ENCODE data around the gene CNTF. TPM values are rescaled to one million over a fixed set of nuclear protein-coding genes. Genes with fewer than 3 reads are reported as not detected.

CNTF gene
- total RNA-seq, 1 donor from 2014 or later: 3.4 TPM

- Mint-ChIP-seq H3K4me3 (peak overlapping the region; percentile 44), H3K27ac (peak overlapping the region; percentile 12), H3K4me1 (peaks cover 51% of the 10 kb centered on the region), H3K36me3 (ENCODE audit: low read depth) (peaks cover 38% of the 10 kb centered on the region), H3K9me3 (no peaks in the 10 kb centered on the region), H3K27me3 (peaks cover 4% of the 10 kb centered on the region)
- intact Hi-C loops (cut with micrococcal nuclease): no loop called here
- no peak for DNase-seq
Measured at GRCh38 chr11:58582437-58582836, 40.0 kb upstream of the CNTF start.

- Mint-ChIP-seq H3K4me1 (peaks cover 37% of the 10 kb centered on the region), H3K9me3 (no peaks in the 10 kb centered on the region), H3K36me3 (ENCODE audit: low read depth) (peaks cover 32% of the 10 kb centered on the region), H3K27ac (no peak overlapping the region), H3K27me3 (no peaks in the 10 kb centered on the region), H3K4me3 (no peak overlapping the region)
- no peak for DNase-seq
- intact Hi-C loops (cut with micrococcal nuclease): no loop called here
Measured at GRCh38 chr11:58586998-58587397, 35.5 kb upstream of the CNTF start.

GRCh38 chr11:58591659-58592058 is 30.8 kb upstream of the CNTF start:
- intact Hi-C loops (cut with micrococcal nuclease): no loop called here
- Mint-ChIP-seq H3K27me3 (no peaks in the 10 kb centered on the region), H3K9me3 (no peaks in the 10 kb centered on the region), H3K4me1 (peaks cover 44% of the 10 kb centered on the region), H3K4me3 (no peak overlapping the region), H3K36me3 (ENCODE audit: low read depth) (peaks cover 42% of the 10 kb centered on the region), H3K27ac (no peak overlapping the region)
- DNase-seq: no peak

- H3K4me3 Mint-ChIP-seq: no peak overlapping the region
- DNase-seq: no peak
- H3K9me3 Mint-ChIP-seq: no peaks in the 10 kb centered on the region
- H3K27ac Mint-ChIP-seq: peak overlapping the region; percentile 62
- H3K27me3 Mint-ChIP-seq: no peaks in the 10 kb centered on the region
- intact Hi-C loops (cut with micrococcal nuclease): no loop called here
- peaks cover 48% of the 10 kb centered on the region for H3K4me1 Mint-ChIP-seq
- H3K36me3 Mint-ChIP-seq (ENCODE audit: low read depth): peaks cover 37% of the 10 kb centered on the region
Measured at GRCh38 chr11:58592760-58593472, 29.5 kb upstream of the CNTF start.

GRCh38 chr11:58594826-58595225 is 27.6 kb upstream of the CNTF start:
- Mint-ChIP-seq H3K27ac (no peak overlapping the region), H3K4me3 (no peak overlapping the region), H3K4me1 (peaks cover 52% of the 10 kb centered on the region), H3K27me3 (no peaks in the 10 kb centered on the region), H3K9me3 (no peaks in the 10 kb centered on the region), H3K36me3 (ENCODE audit: low read depth) (peaks cover 40% of the 10 kb centered on the region)
- DNase-seq: no peak
- intact Hi-C loops (cut with micrococcal nuclease): no loop called here

GRCh38 chr11:58596621-58597020 is 25.8 kb upstream of the CNTF start:
- H3K27me3 Mint-ChIP-seq: no peaks in the 10 kb centered on the region
- H3K36me3 Mint-ChIP-seq (ENCODE audit: low read depth): peaks cover 43% of the 10 kb centered on the region
- peak overlapping the region; percentile 17 for H3K27ac Mint-ChIP-seq
- intact Hi-C loops (cut with micrococcal nuclease): loop anchor here (1.0 to 2.0 kb wide), 2 partner anchors 14 to 16 kb away; no protein-coding TSS in a partner anchor
- peaks cover 54% of the 10 kb centered on the region for H3K4me1 Mint-ChIP-seq
- DNase-seq: no peak
- H3K4me3 Mint-ChIP-seq: no peak overlapping the region
- no peaks in the 10 kb centered on the region for H3K9me3 Mint-ChIP-seq

GRCh38 chr11:58597486-58598144 is 24.9 kb upstream of the CNTF start:
- peaks cover 44% of the 10 kb centered on the region for H3K36me3 Mint-ChIP-seq (ENCODE audit: low read depth)
- no peaks in the 10 kb centered on the region for H3K9me3 Mint-ChIP-seq
- intact Hi-C loops (cut with micrococcal nuclease): loop anchor here (1.0 to 2.0 kb wide), 3 partner anchors 9 to 17 kb away; no protein-coding TSS in a partner anchor
- H3K4me1 Mint-ChIP-seq: peaks cover 51% of the 10 kb centered on the region
- H3K27ac Mint-ChIP-seq: peak overlapping the region; percentile 59
- no peaks in the 10 kb centered on the region for H3K27me3 Mint-ChIP-seq
- peak overlapping the region; percentile 22 for H3K4me3 Mint-ChIP-seq
- no peak for DNase-seq

GRCh38 chr11:58600510-58600909 is 22.0 kb upstream of the CNTF start:
- Mint-ChIP-seq H3K4me3 (no peak overlapping the region), H3K27ac (no peak overlapping the region), H3K36me3 (ENCODE audit: low read depth) (peaks cover 51% of the 10 kb centered on the region), H3K4me1 (peaks cover 57% of the 10 kb centered on the region), H3K9me3 (no peaks in the 10 kb centered on the region), H3K27me3 (no peaks in the 10 kb centered on the region)
- no peak for DNase-seq
- intact Hi-C loops (cut with micrococcal nuclease): no loop called here

- no peak overlapping the region for H3K4me3 Mint-ChIP-seq
- peak overlapping the region; percentile 22 for H3K27ac Mint-ChIP-seq
- H3K36me3 Mint-ChIP-seq (ENCODE audit: low read depth): peaks cover 52% of the 10 kb centered on the region
- H3K27me3 Mint-ChIP-seq: no peaks in the 10 kb centered on the region
- DNase-seq: no peak
- intact Hi-C loops (cut with micrococcal nuclease): loop anchor here (1.0 kb wide), 1 partner anchor 9 kb away; no protein-coding TSS in a partner anchor
- H3K9me3 Mint-ChIP-seq: no peaks in the 10 kb centered on the region
- peaks cover 50% of the 10 kb centered on the region for H3K4me1 Mint-ChIP-seq
Measured at GRCh38 chr11:58606930-58607714, 15.3 kb upstream of the CNTF start.

GRCh38 chr11:58608331-58608730 is 14.1 kb upstream of the CNTF start:
- no peak for DNase-seq
- H3K27ac Mint-ChIP-seq: no peak overlapping the region
- H3K4me3 Mint-ChIP-seq: no peak overlapping the region
- peaks cover 52% of the 10 kb centered on the region for H3K36me3 Mint-ChIP-seq (ENCODE audit: low read depth)
- intact Hi-C loops (cut with micrococcal nuclease): no loop called here
- no peaks in the 10 kb centered on the region for H3K9me3 Mint-ChIP-seq
- no peaks in the 10 kb centered on the region for H3K27me3 Mint-ChIP-seq
- peaks cover 44% of the 10 kb centered on the region for H3K4me1 Mint-ChIP-seq

GRCh38 chr11:58609723-58610122 is 12.7 kb upstream of the CNTF start:
- Mint-ChIP-seq H3K4me3 (no peak overlapping the region), H3K27ac (no peak overlapping the region), H3K4me1 (peaks cover 37% of the 10 kb centered on the region), H3K9me3 (no peaks in the 10 kb centered on the region), H3K36me3 (ENCODE audit: low read depth) (peaks cover 52% of the 10 kb centered on the region), H3K27me3 (no peaks in the 10 kb centered on the region)
- intact Hi-C loops (cut with micrococcal nuclease): loop anchor here (2.0 kb wide), 1 partner anchor 13 kb away; no protein-coding TSS in a partner anchor
- no peak for DNase-seq

- Mint-ChIP-seq H3K4me3 (no peak overlapping the region), H3K27ac (no peak overlapping the region), H3K9me3 (no peaks in the 10 kb centered on the region), H3K36me3 (ENCODE audit: low read depth) (peaks cover 71% of the 10 kb centered on the region), H3K27me3 (no peaks in the 10 kb centered on the region), H3K4me1 (peaks cover 17% of the 10 kb centered on the region)
- intact Hi-C loops (cut with micrococcal nuclease): loop anchor here (1.0 kb wide), 1 partner anchor 35 kb away; no protein-coding TSS in a partner anchor
- no peak for DNase-seq
Measured at GRCh38 chr11:58613228-58613627, 9.2 kb upstream of the CNTF start.

- Mint-ChIP-seq H3K27ac (no peak overlapping the region), H3K36me3 (ENCODE audit: low read depth) (peaks cover 79% of the 10 kb centered on the region), H3K27me3 (no peaks in the 10 kb centered on the region), H3K4me1 (peaks cover 19% of the 10 kb centered on the region), H3K4me3 (no peak overlapping the region), H3K9me3 (no peaks in the 10 kb centered on the region)
- no peak for DNase-seq
- intact Hi-C loops (cut with micrococcal nuclease): no loop called here
Measured at GRCh38 chr11:58615559-58615958, 6.9 kb upstream of the CNTF start.

GRCh38 chr11:58616594-58616993 is 5.9 kb upstream of the CNTF start:
- Mint-ChIP-seq H3K4me1 (peaks cover 15% of the 10 kb centered on the region), H3K4me3 (no peak overlapping the region), H3K27ac (no peak overlapping the region), H3K9me3 (no peaks in the 10 kb centered on the region), H3K36me3 (ENCODE audit: low read depth) (peaks cover 72% of the 10 kb centered on the region), H3K27me3 (no peaks in the 10 kb centered on the region)
- intact Hi-C loops (cut with micrococcal nuclease): no loop called here
- no peak for DNase-seq

Measured in activated CD4-positive, alpha-beta T cell treated with anti-CD3 and anti-CD28 coated beads, Interleukin-2, amount 10 ng/mL, durations not matched to agents 24 days and 14 days (primary cell).